Fibroblast of lung (primary cell): ENCODE data around the gene NAA50. TPM values are rescaled to one million over a fixed set of nuclear protein-coding genes. Genes with fewer than 3 reads are reported as not detected.

Source experiments
- DNase-seq, 2 donors: peaks; one replicate each; pipeline versions ENCODE4 v3.0.0 to v3.0.0-alpha.2; 2010; ENCODE audit warnings: low read depth in 2 of 2
- H2AFZ ChIP-seq: 2 replicates; pipeline ENCODE4 v1.5.1; 2012; ENCODE audit warnings: low read length, control low read depth, inconsistent platforms
- H3K27ac ChIP-seq: 2 replicates; pipeline ENCODE4 v1.5.1; 2011; ENCODE audit warnings: low read length, control low read depth; ENCODE audit not compliant: insufficient read depth
- H3K27me3 ChIP-seq: 2 replicates; pipeline ENCODE4 v1.5.1; 2011; ENCODE audit warnings: mild to moderate bottlenecking, low read length; ENCODE audit not compliant: control insufficient read depth, insufficient read depth
- H3K36me3 ChIP-seq: 2 replicates; pipeline ENCODE4 v1.5.1; 2011; ENCODE audit warnings: low read length; ENCODE audit not compliant: control insufficient read depth, insufficient read depth
- H3K4me1 ChIP-seq: 2 replicates; pipeline ENCODE4 v1.5.1; 2011; ENCODE audit warnings: low read length; ENCODE audit not compliant: control insufficient read depth, insufficient read depth; ENCODE audit errors: extremely low read depth
- H3K4me2 ChIP-seq: 2 replicates; pipeline ENCODE4 v1.5.1; 2011; ENCODE audit warnings: low read length, control low read depth; ENCODE audit not compliant: insufficient read depth; ENCODE audit errors: extremely low read depth
- H3K4me3 ChIP-seq, 4 experiments: fragments of 200-600 bp in 1 of 4; sonication (generic) in 1 of 4; replicated peaks in 1 of 4; 2 replicates each; pipeline ENCODE4 v1.5.1; 2011 to 2016; ENCODE audit warnings: low read length in 4 of 4, low read depth in 3 of 4, mild to moderate bottlenecking in 3 of 4, control low read depth in 2 of 4, inconsistent platforms in 1 of 4, mixed read lengths in 1 of 4; ENCODE audit not compliant: insufficient read depth in 1 of 4; ENCODE audit errors: control extremely low read depth in 1 of 4
- H3K79me2 ChIP-seq: 2 replicates; pipeline ENCODE4 v1.5.1; 2012; ENCODE audit warnings: mild to moderate bottlenecking, low read length, inconsistent platforms; ENCODE audit not compliant: control insufficient read depth, insufficient read depth
- H3K9ac ChIP-seq: 2 replicates; pipeline ENCODE4 v1.5.1; 2011; ENCODE audit warnings: mild to moderate bottlenecking, low read length, control low read depth; ENCODE audit not compliant: insufficient read depth
- H3K9me3 ChIP-seq: 2 replicates; pipeline ENCODE4 v1.5.1; 2012; ENCODE audit warnings: low read depth, low read length; ENCODE audit not compliant: control insufficient read depth, insufficient read depth
- H4K20me1 ChIP-seq: 2 replicates; pipeline ENCODE4 v1.5.1; 2011; ENCODE audit warnings: low read length; ENCODE audit not compliant: control insufficient read depth, insufficient read depth; ENCODE audit errors: extremely low read depth
- CTCF ChIP-seq, 2 donors: IDR thresholded peaks in 1 of 2; conservative IDR thresholded peaks in 1 of 2; 1 replicate in 1 of 2; 2 replicates in 1 of 2; pipeline ENCODE4 v1.5.1; 2011 to 2012; ENCODE audit warnings: low read length in 2 of 2, control low read depth in 1 of 2, inconsistent platforms in 1 of 2, low read depth in 1 of 2, mild to moderate bottlenecking in 1 of 2
- EZH2 ChIP-seq: IDR thresholded peaks from 2 replicates; pipeline ENCODE4 v1.5.1; 2012; ENCODE audit warnings: low read length, control low read depth, mild to moderate bottlenecking; ENCODE audit errors: missing control alignments
- polyA plus RNA-seq, 2 donors: library from polyadenylated mRNA; depleted of rRNA in 1 of 2; stranded (reverse) in 1 of 2; unstranded in 1 of 2; fragments of >200 nt; gene quantifications; 2 replicates each; pipeline ENCODE4 v1.2.1, GENCODE V29; 2011 to 2012; ENCODE audit warnings: missing spikeins in 1 of 2
- total RNA-seq: library from RNA; depleted of rRNA; stranded (reverse); fragments of >200 nt; gene quantifications from 2 replicates; pipeline ENCODE4 v1.2.1, GENCODE V29; 2014

NAA50 gene
- total and polyA plus RNA-seq, 2 donors (not counting 1 experiment from before 2014, with no cell fraction given): 150 to 252 TPM

GRCh38 chr3:113731694-113732093, 14.4 kb downstream of the NAA50 start:
- Histone ChIP-seq H3K4me1 (no peaks in the 10 kb centered on the region), H3K27ac (no peak overlapping the region), H3K4me3 (no peak overlapping the region), H3K79me2 (peaks cover 88% of the 10 kb centered on the region), H3K9ac (no peak overlapping the region), H4K20me1 (no peaks in the 10 kb centered on the region), H3K36me3 (no peaks in the 10 kb centered on the region), H3K27me3 (no peaks in the 10 kb centered on the region), H3K4me2 (no peak overlapping the region), H2AFZ (no peak overlapping the region), H3K9me3 (no peaks in the 10 kb centered on the region)
- TF ChIP-seq EZH2 (no peak), CTCF (conservative IDR thresholded peaks at IDR 0.05 in 1 of 2, IDR thresholded peaks at IDR 0.05 in 1 of 2; ENCODE audit: low read depth in 1 of 2, low read length in 2 of 2) (no peak)
- no peak for DNase-seq

- no peaks in the 10 kb centered on the region for H3K9me3 ChIP-seq
- H4K20me1 ChIP-seq: no peaks in the 10 kb centered on the region
- H2AFZ ChIP-seq: no peak overlapping the region
Observed at GRCh38 chr3:113730550-113730949, 15.5 kb downstream of the NAA50 start.

DNA sequence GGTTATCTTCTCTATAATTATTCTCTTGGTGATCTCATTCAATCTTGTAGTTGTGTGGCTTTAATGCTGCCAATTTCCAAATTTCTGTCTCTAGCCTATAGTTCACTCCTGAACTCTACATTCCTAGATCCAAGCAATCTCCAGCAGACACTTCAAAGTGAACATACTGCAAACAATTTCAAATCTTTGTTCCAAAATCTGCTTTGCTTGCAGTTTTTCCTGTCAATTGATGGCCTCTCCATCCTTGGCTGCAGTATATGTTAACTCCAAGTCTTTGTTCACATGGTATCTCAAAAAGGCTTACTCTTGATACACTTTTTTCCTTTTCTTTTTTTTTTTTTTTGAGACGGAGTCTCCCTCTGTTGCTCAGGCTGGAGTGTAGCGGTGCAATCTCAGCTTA, 17.4 kb downstream of the NAA50 start:
- Histone ChIP-seq H3K27ac (no peak overlapping the region), H4K20me1 (no peaks in the 10 kb centered on the region), H3K36me3 (no peaks in the 10 kb centered on the region), H3K79me2 (peaks cover 77% of the 10 kb centered on the region), H3K9ac (no peak overlapping the region), H3K4me1 (no peaks in the 10 kb centered on the region), H3K4me3 (no peak overlapping the region), H2AFZ (no peak overlapping the region), H3K9me3 (no peaks in the 10 kb centered on the region), H3K27me3 (no peaks in the 10 kb centered on the region), H3K4me2 (no peak overlapping the region)
- DNase-seq: no peak
- TF ChIP-seq EZH2 (no peak), CTCF (conservative IDR thresholded peaks at IDR 0.05 in 1 of 2, IDR thresholded peaks at IDR 0.05 in 1 of 2; ENCODE audit: low read depth in 1 of 2, low read length in 2 of 2) (no peak)

More at GRCh38 chr3:113730550-113730949, 15.5 kb downstream of the NAA50 start:
- no peak overlapping the region for H3K27ac ChIP-seq
- H3K4me2 ChIP-seq: no peak overlapping the region
- no peaks in the 10 kb centered on the region for H3K27me3 ChIP-seq
- TF ChIP-seq CTCF (conservative IDR thresholded peaks at IDR 0.05 in 1 of 2, IDR thresholded peaks at IDR 0.05 in 1 of 2; ENCODE audit: low read depth in 1 of 2, low read length in 2 of 2) (no peak), EZH2 (no peak)
- H3K4me3 ChIP-seq: no peak overlapping the region
- no peak overlapping the region for H3K9ac ChIP-seq
- H3K36me3 ChIP-seq: no peaks in the 10 kb centered on the region
- peaks cover 84% of the 10 kb centered on the region for H3K79me2 ChIP-seq
- no peaks in the 10 kb centered on the region for H3K4me1 ChIP-seq
- DNase-seq: no peak
